ENCODE results near the gene MGAT4C.
"Not testable (repeated sequence)": the region's sequence is repeated elsewhere in the genome, so short reads cannot be mapped to it uniquely, and the experiment has no call there.

Gene MGAT4C

GRCh38 chr12:86228656-86229055, 27.5 kb downstream of the MGAT4C start:
- no peak for DNase-seq

GRCh38 chr12:86226481-86226880, 29.7 kb downstream of the MGAT4C start:
- DNase-seq = no peak

DNA sequence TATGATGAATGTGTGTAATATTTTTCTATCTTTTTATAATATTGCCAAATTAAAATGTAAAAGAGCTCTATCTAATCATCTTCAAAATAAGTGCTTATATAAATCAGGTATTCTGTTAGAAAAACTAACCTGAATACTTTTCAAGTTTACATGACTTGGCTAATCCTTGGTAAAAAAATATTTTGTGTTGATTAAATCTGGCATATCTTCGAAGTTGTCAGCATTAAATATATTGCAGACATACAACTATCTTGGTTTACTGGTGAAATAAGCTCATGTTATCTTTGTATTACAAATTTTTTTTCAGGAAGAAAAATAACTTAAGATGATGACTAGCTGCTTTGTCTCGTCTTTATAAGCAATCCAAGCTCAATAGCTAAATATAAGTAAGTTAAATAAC, 39.6 kb downstream of the MGAT4C start:
- DNase-seq = no peak

GRCh38 chr12:86213012-86213411, 43.2 kb downstream of the MGAT4C start:
- DNase-seq = no peak

DNA sequence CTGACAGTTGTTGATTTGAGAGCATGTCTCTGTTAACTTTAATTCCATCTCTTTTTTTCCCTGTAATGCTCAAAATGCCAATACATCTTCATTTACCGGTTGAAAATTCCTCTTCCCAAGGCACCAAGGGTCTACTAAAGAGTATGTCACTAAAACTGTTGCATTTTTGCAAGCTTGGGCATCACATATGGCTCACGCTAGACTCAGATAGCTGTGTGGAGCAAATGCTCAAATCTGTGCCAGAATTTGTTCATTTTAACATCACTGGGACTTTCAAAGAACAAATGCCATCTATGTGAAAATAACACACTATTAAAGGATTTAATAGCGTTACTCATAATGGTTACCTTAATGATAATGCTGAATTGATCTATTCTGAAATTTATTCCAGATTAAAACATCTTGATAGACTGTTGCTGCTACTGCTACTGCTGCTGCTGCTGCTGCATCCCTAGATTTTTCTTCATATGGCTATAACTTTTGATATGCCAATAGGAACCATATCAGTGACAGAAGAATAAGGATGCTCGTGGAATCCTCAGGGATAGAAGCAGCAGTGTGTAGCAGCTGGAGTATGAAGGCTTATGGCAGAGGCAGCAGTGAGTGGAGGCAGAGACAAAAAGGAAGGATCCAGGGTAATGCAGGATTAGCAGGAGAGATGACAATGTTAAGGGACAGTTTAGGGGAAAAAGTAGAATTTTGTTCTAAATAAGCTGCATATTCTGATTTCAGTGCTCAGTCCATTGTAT, 57.3 kb downstream of the MGAT4C start:
- DNase-seq = no peak

- DNase-seq = no peak
Measured at GRCh38 chr12:86196465-86196864, 59.7 kb downstream of the MGAT4C start.

GRCh38 chr12:86194721-86195120, 61.5 kb downstream of the MGAT4C start:
- DNase-seq = no peak

DNA sequence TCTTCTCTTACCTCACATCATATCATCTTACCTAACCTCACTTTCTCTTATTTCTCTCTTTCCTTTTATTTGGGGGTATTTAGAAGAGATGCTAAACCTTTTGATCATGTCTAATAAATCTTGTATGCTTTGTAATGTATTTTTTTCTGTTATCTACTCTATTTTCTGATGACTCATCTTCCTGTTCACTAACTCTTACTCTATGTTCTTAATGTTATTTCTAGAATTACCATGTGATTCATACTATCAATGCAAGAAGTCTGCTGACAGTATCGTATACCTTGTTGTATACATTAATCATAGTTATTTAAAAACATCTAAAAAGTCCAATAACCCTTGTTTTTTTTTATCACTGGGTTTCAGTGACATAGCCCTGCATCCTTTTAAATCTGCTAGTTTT, 62.3 kb downstream of the MGAT4C start:
- DNase-seq = no peak

- DNase-seq = no peak
Measured at GRCh38 chr12:86188226-86188625, 68.0 kb downstream of the MGAT4C start.

DNA sequence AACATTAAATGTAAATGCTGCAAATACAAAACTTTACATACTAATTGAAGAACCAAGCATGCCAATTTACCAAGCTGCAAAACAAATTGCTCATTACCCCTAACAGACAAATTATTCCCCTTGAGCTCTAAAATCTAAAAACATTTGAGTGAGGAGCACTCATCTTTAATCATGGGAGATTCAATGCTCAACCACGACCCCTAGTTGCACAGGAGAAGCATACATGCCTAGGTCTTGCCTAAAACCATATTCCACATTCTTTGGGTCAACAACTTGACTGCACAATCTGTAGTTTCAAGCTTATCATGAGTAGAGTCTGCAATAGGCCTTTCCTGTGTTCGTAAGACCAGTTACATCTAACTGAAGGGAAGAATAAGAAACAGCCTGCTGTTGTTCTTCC, 69.7 kb downstream of the MGAT4C start:
- no peak for DNase-seq

- DNase-seq = no peak
Measured at GRCh38 chr12:86179855-86180254, 76.3 kb downstream of the MGAT4C start.

- DNase-seq = no peak
Measured at GRCh38 chr12:86174188-86174587, 82.0 kb downstream of the MGAT4C start.

DNA sequence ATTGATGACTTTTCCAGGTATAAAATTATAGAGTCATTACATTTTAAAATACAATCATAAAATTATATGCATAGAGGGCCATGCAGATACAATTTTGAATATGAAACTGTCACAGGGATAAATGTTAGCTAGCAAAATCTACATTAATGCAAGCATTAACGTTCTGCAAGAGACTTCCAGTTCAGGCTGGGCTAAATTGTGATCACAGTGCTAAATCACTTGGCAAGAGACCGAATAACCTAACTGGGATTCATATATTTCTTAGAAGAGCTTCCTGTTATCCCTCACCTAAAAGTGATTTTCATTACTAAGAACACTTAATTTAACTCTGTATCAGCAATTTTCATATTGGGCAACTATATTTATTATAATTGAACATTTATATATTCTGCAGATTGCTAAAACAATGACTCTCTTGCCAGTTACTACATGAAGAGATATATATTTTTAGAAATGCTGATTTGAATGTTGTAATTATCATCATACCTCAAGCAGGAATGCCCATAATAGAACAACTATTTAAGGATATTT, 83.2 kb downstream of the MGAT4C start:
- no peak for DNase-seq

DNA sequence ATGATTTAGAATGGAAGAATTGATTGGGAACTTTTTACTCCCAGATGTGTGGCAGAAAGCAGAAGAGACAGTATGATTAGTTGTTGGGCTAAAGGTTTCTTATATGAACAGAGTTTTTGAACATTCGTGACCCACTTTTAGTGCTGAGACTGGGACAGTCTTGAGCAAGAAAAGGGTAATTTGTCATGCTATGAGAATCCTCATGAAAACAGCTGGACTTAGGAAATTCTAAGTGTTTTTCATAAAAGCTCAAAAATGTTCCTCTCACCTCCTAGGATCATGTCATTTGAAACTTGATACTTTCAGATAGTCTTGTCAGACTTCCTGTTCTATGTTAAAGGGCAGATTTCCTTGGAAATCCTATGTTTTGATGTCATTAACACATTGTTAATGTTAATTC, 86.1 kb downstream of the MGAT4C start:
- DNase-seq = no peak

DNA sequence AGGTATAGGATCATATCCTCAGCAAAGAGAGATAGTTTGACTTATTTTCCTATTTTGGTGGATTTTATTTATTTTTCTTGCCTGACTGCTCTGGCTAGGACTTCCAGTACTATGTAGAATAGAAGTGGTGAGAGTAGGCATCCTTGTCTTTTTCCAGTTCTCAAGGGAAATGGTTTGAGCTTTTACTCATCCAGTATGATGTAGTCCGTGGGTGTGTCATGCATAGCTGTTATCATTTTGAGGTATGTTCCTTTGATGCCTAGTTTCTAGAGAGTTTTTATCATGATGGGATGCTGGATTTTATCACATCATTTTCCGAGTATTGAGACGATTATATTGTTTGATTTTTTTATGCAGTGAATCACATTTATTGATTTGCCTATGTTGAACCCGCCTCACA, 97.2 kb downstream of the MGAT4C start:
- no peak for DNase-seq

- DNase-seq = no peak
Measured at GRCh38 chr12:86154620-86155019, 101.6 kb downstream of the MGAT4C start.

DNA sequence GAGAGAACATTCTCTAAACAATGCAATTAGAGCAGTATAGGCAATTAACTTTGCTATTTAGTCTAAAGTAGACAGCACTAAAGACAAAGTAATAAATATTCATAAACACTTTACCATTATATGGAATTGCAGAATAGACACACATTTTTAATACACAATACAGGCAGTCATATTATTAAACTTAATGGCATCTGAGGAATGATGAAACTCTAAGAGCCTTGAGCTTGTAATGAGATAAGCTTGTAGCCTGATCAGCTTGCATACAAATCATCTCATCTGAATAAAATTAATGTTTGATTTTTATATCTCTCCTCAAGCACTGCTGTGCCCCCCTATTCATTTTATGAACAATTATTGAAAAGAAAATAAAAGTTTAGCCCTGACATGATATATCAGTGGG, 107.6 kb downstream of the MGAT4C start:
- DNase-seq = no peak

DNA sequence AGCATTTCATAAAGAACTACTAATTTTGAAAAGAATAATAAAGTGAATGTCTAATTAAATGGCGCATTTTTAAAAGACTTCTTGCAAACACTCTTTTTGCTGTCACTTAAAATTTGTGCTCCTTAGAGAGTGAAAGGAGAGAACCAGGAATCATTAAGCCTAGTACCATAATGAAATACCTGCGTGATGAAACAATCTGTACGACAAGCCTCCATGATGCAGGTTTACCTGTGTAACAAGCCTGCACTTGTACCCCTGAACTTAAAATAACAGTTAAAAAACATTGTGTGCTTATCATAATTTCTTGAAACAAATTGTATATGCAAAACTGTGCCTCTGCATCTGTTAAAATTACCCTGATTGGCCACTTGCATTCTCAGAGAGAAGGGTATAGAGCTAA, 108.1 kb downstream of the MGAT4C start:
- DNase-seq = no peak

- DNase-seq = no peak
Measured at GRCh38 chr12:86145156-86145555, 111.0 kb downstream of the MGAT4C start.

DNA sequence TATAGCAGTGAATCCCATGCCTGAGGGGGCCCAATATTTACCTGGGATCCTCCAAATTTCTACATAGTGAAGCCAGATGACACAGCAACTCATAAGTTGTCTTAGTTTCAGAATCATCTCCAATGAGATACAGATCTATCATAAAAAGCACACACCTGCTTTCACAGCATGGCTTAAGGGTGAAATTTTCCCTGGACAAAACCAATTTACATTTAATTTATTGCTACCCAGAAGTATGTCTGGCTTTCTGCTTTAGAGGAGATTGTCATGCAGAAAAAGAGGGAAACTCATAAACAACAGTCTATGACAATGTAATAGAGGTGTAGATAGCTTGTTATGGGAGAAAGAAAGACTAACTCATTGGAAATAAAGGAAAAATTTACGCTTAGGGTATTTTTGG, 113.0 kb downstream of the MGAT4C start:
- no peak for DNase-seq

DNA sequence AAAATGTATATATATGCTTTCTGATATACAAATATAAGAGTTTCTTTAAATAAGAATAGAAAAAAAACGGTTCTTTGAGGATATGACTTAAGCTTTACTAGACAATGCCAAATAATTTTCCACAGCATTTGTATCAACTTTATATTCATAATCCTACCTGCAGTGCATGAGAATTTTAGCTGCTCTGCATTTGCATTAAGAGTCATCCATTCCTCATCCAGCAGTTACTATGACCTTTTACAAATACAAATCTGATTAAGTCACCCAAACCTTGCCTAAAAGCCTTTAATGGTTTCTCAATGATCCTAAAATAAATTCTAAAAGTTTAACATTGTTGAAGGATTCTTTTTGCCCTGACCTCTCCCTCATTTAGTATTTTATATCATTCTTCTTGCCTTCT, 116.5 kb downstream of the MGAT4C start:
- no peak for DNase-seq

GRCh38 chr12:86138770-86139169, 117.4 kb downstream of the MGAT4C start:
- no peak for DNase-seq

DNA sequence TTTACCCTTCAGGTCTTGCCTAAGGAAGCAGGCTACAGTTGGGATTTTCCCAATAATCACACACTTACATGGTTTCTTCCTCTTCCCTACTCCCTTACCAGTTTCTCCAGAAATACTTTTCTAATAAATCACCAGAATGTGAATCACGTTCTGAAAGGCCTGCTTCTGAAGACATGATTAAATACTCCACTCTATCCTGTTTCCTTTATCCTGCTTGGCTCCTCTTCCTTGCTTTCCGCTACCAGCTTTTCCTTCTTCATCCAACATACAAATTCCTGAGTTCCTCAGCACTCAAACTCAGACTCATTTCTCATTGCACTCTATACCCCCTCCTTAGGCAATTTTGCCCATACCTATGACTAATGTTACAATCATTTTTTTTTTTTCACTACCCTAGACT, 118.3 kb downstream of the MGAT4C start:
- DNase-seq = no peak

DNA sequence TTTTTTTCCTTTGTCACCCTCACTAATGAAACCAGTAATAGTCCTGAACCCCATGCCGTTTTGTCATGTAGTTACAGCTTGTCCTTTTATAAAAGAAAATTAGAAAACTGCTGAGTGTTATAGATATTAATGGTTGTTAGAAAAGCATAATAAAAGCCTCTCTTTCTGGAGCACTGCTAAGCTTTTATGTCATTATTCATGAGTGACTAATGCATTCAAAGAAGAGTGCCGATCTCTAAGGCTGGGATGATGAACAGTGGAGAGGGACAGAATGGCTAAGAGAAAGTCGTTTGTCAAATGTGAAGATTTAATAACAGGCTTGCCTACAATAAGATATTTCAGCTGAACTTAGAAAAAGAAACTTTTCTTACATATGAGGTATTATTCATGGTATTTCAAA, 121.6 kb downstream of the MGAT4C start:
- DNase-seq = no peak

DNA sequence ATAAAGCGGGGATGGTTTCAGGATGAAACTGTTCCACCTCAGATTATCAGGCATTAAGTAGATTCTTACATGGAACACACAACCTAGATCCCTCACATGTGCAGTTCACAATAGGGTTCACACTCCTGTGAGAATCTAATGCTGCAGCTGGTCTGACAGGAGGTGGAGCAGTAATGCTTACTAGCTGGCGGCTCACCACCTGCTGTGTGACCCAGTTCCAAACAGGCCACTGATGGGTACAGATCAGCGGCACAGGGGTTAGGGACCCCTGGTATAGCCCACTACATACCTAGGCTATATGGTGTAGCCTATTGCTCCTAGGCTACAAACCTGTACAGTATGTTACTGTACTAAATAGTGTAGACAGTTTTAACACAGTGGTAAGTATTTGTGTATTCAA, 129.3 kb downstream of the MGAT4C start:
- DNase-seq = not testable (repeated sequence)

Data from inflammatory macrophage (primary cell).